ENCODE data around the gene CNTN1. TPM values are rescaled to one million over a fixed set of nuclear protein-coding genes. Genes with fewer than 3 reads are reported as not detected.
A peak's percentile ranks its signal among the peaks of the same experiment; 100 is the strongest.

The CNTN1 gene
- total RNA-seq, 1 experiment from 2014 or later = 6.5 TPM

GRCh38 chr12:40996091-40996490, 303.9 kb downstream of the CNTN1 start:
- Histone ChIP-seq H4K5ac (ENCODE audit: insufficient read length, low read depth, low read length) (no peak overlapping the region), H2BK120ac (ENCODE audit: low read depth, low read length, poor library complexity, severe bottlenecking) (no peak overlapping the region), H3K23me2 (ENCODE audit: insufficient read length, low read depth, low read length, poor library complexity, severe bottlenecking) (no peaks in the 10 kb centered on the region), H3K4me2 (ENCODE audit: insufficient read depth, insufficient read length, low read length) (no peak overlapping the region), H3K56ac (ENCODE audit: insufficient read length, low read depth, low read length) (no peak overlapping the region), H2BK12ac (ENCODE audit: insufficient read length, low read depth, low read length) (no peak overlapping the region), H3K9ac (ENCODE audit: extremely low read depth, insufficient read length, low read length) (no peak overlapping the region), H3K23ac (ENCODE audit: insufficient read length, low read depth, low read length) (no peak overlapping the region), H3K14ac (ENCODE audit: insufficient read depth, low read length) (no peak overlapping the region), H4K20me1 (ENCODE audit: control insufficient read depth, insufficient read depth, insufficient read length) (no peaks in the 10 kb centered on the region), H3K79me1 (ENCODE audit: insufficient read depth, low read depth, low read length, poor library complexity, severe bottlenecking) (no peaks in the 10 kb centered on the region), H3T11ph (ENCODE audit: low read length) (no peak overlapping the region), H2BK15ac (ENCODE audit: low read depth, low read length) (no peak overlapping the region), H3K4me1 (ENCODE audit: insufficient read depth, low read length) (no peaks in the 10 kb centered on the region), H4K91ac (ENCODE audit: insufficient read length, low read depth, low read length) (no peak overlapping the region), H2AFZ (ENCODE audit: low read length) (no peak overlapping the region), H3K9me3 (ENCODE audit: control insufficient read depth, low read depth, low read length) (no peaks in the 10 kb centered on the region), H2BK5ac (ENCODE audit: insufficient read length, low read length) (no peak overlapping the region), H3K4ac (ENCODE audit: low read depth, low read length) (no peak overlapping the region), H2AK5ac (ENCODE audit: insufficient read length, low read length) (no peak overlapping the region), H4K8ac (replicated peaks; ENCODE audit: insufficient read length, low read depth, low read length) (no peak overlapping the region), H3K27me3 (ENCODE audit: insufficient read depth, low read length) (no peaks in the 10 kb centered on the region), H3K27ac (ENCODE audit: insufficient read length, low read depth, low read length) (no peak overlapping the region), H3K79me2 (ENCODE audit: insufficient read depth, low read length) (no peaks in the 10 kb centered on the region), H2BK20ac (ENCODE audit: low read depth, low read length, poor library complexity, severe bottlenecking) (no peak overlapping the region), H3K18ac (ENCODE audit: insufficient read length, low read depth, low read length) (no peak overlapping the region)
- no peaks in the 10 kb centered on the region for H3K27me3 Mint-ChIP-seq (ENCODE audit: low read depth)
- H3K27ac Mint-ChIP-seq = no peak overlapping the region
- no CpG with 5 or more reads among the region's 4 CpGs for WGBS (ENCODE audit: extremely low coverage, insufficient read length, low lambda C conversion rate)
- peaks cover 0 to 6% (median 3%) of the 10 kb centered on the region in 3 experiments; a peak in 2 of 7 replicates for H3K36me3 Mint-ChIP-seq (ENCODE audit: insufficient read depth in 1 of 3, low read depth in 3 of 3)
- H3K9me3 Mint-ChIP-seq = peaks cover 6% of the 10 kb centered on the region in 2 experiments; a peak in 4 of 5 replicates
- no peak overlapping the region for H3K4me3 Mint-ChIP-seq
- DNase-seq = peak; percentile 41
- TF ChIP-seq CTCF (conservative IDR thresholded peaks at IDR 0.05) = no peak
- H3K4me1 Mint-ChIP-seq = peaks cover 4% of the 10 kb centered on the region in 2 experiments; a peak in 1 of 4 replicates

All from H9 (cell line).